K562 (cell line): ENCODE data around the gene FLG.
"Not testable (repeated sequence)": the region's sequence is repeated elsewhere in the genome, so short reads cannot be mapped to it uniquely, and the experiment has no call there.

Experiments
- BRD4 ChIP-seq: fragments of 200-600 bp; sonication (generic); IDR thresholded peaks from 2 replicates; pipeline ENCODE4 v1.6.1; 2017; ENCODE audit warnings: inconsistent platforms
- CAMTA2 ChIP-seq: fragments of 250-450 bp; sonication (Bioruptor Pico); conservative IDR thresholded peaks from 2 replicates; pipeline ENCODE4 v1.5.1; 2022
- CEBPB ChIP-seq: fragments of 450-650 bp; IDR thresholded peaks from 2 replicates; pipeline ENCODE4 v1.6.1; 2016; ENCODE audit warnings: missing genetic modification characterization, missing compliant biosample characterization
- CHD2 ChIP-seq: IDR thresholded peaks from 2 replicates; pipeline ENCODE4 v1.6.1; 2011; ENCODE audit warnings: low read depth, low read length
- CTCF ChIP-seq, 3 experiments: IDR thresholded peaks in 2 of 3; conservative IDR thresholded peaks in 1 of 3; 2 replicates each; pipeline ENCODE4 v1.5.1; 2011 to 2012; ENCODE audit warnings: low read length in 3 of 3, mild to moderate bottlenecking in 3 of 3, control low read depth in 2 of 3, improper control_type of control experiment in 1 of 3, inconsistent platforms in 1 of 3, low read depth in 1 of 3, mixed read lengths in 1 of 3, moderate library complexity in 1 of 3; ENCODE audit not compliant: insufficient read depth in 2 of 3
- FOXM1 ChIP-seq, 2 experiments: fragments of 450-650 bp in 1 of 2; sonication (generic) in 1 of 2; formaldehyde crosslinking in 1 of 2; IDR thresholded peaks; 2 replicates each; pipeline versions ENCODE4 v1.6.1 to v1.9.0; 2017 to 2022; ENCODE audit warnings: low read depth in 2 of 2, mild to moderate bottlenecking in 2 of 2, missing genetic modification reagents in 1 of 2, moderate library complexity in 1 of 2
- NR1H2 ChIP-seq: sonication (generic); formaldehyde crosslinking; IDR thresholded peaks from 2 replicates; pipeline ENCODE4 v1.4.0; 2020; ENCODE audit warnings: mild to moderate bottlenecking, missing genetic modification reagents
- NR3C1 ChIP-seq: sonication (generic); formaldehyde crosslinking; IDR thresholded peaks from 2 replicates; pipeline ENCODE4 v1.8.1; 2022; ENCODE audit warnings: missing genetic modification reagents
- PHF8 ChIP-seq: fragments of 200-600 bp; sonication (generic); IDR thresholded peaks from 2 replicates; pipeline ENCODE4 v1.6.1; 2012; ENCODE audit warnings: mixed run types, mild to moderate bottlenecking, inconsistent platforms, low read length, moderate library complexity, borderline replicate concordance
- SAP30 ChIP-seq: fragments of 200-600 bp; sonication (generic); IDR thresholded peaks from 2 replicates; pipeline ENCODE4 v1.6.1; 2012; ENCODE audit warnings: borderline replicate concordance, low read depth, mild to moderate bottlenecking, moderate library complexity, low read length, control low read depth, inconsistent platforms; ENCODE audit not compliant: insufficient read depth, poor library complexity, severe bottlenecking
- STAT5A ChIP-seq: IDR thresholded peaks from 2 replicates; pipeline ENCODE4 v1.6.1; 2012; ENCODE audit warnings: low read length, inconsistent platforms, borderline replicate concordance
- ZNF282 ChIP-seq: sonication (generic); formaldehyde crosslinking; IDR thresholded peaks from 2 replicates; pipeline ENCODE4 v1.8.1; 2023; ENCODE audit warnings: missing genetic modification reagents
- TF ChIP-seq, protein P1 (sequence below): fragments of 250-450 bp; sonication (Bioruptor Pico); IDR thresholded peaks from 2 replicates; pipeline ENCODE4 v1.5.0; 2021
- TF ChIP-seq, protein P2 (sequence below): fragments of 450-650 bp; formaldehyde crosslinking; conservative IDR thresholded peaks from 2 replicates; pipeline ENCODE4 v1.4.0; 2022; ENCODE audit warnings: mild to moderate bottlenecking, missing genetic modification characterization

DNA sequence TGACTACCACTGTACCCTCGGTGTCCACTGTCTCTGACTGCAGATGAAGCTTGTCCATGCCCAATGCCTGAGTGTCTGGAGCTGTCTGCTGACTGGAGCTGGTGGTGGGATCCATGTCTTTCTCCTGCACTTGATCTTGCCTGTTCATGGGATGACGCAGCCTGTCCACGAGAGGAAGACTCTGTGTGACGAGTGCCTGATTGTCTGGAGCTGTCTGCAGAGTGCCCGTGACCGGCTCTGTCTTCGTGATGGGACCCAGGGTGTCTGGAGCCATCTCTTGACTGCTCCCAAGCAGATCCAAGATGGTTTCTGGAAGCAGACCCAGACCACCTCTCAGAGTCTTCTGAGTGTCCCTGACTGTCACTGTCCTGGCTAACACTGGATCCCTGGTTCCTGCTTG lies 16.3 kb downstream of the FLG start:
- not testable (repeated sequence) for TF ChIP-seq CTCF (IDR thresholded peaks at IDR 0.05 in 2 of 3, conservative IDR thresholded peaks at IDR 0.05 in 1 of 3; ENCODE audit: insufficient read depth in 2 of 3, low read depth in 1 of 3, low read length in 3 of 3); BRD4; PHF8; FOXM1 (IDR thresholded peaks at IDR 0.05; ENCODE audit: low read depth); FOXM1 (CRISPR knock-in tag; IDR thresholded peaks at IDR 0.05; ENCODE audit: low read depth); CHD2; STAT5A; SAP30; NR3C1 (CRISPR knock-in tag); CAMTA2 (CRISPR knock-in tag); CEBPB (tag); ZNF282 (CRISPR knock-in tag); NR1H2 (CRISPR knock-in tag)
- TF ChIP-seq, protein P1, sequence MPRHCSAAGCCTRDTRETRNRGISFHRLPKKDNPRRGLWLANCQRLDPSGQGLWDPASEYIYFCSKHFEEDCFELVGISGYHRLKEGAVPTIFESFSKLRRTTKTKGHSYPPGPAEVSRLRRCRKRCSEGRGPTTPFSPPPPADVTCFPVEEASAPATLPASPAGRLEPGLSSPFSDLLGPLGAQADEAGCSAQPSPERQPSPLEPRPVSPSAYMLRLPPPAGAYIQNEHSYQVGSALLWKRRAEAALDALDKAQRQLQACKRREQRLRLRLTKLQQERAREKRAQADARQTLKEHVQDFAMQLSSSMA (CRISPR knock-in tag), result not testable (repeated sequence)
- TF ChIP-seq, protein P2, sequence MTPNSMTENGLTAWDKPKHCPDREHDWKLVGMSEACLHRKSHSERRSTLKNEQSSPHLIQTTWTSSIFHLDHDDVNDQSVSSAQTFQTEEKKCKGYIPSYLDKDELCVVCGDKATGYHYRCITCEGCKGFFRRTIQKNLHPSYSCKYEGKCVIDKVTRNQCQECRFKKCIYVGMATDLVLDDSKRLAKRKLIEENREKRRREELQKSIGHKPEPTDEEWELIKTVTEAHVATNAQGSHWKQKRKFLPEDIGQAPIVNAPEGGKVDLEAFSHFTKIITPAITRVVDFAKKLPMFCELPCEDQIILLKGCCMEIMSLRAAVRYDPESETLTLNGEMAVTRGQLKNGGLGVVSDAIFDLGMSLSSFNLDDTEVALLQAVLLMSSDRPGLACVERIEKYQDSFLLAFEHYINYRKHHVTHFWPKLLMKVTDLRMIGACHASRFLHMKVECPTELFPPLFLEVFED (CRISPR knock-in tag), result not testable (repeated sequence)
